GM12875 (cell line): ENCODE results near the gene TENM3.

ENCODE experiments used
- H3K4me3 ChIP-seq: one replicate; pipeline ENCODE4 v1.5.1; 2011; ENCODE audit warnings: low read depth, low read length, control low read depth
- TF ChIP-seq, protein P1 (sequence below): IDR thresholded peaks from 2 replicates; pipeline ENCODE4 v1.5.1; 2011; ENCODE audit warnings: low read depth, mild to moderate bottlenecking, control low read depth, inconsistent platforms, low read length, moderate library complexity, borderline replicate concordance; ENCODE audit not compliant: insufficient read depth

Gene TENM3

DNA sequence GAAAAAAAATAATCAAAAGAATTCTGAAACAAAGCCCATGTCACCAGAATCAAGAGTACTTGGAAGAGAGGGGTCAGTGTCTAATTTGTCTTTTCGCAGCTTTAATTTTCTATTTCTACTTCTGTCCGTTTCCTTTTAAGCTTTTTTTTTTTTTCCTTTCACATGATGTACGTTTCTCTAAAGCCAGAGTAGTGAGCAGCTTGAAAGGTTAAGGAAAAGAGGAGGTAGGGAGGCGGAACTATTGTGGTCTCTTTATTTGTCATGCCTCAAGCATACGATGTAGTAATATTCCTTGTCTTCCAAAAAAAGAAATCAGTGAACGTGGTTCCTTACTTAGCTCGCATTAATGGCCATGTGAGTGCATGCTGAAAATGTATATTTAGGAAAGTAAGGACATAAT, 311.5 kb downstream of the TENM3 start:
- no peak overlapping the region for H3K4me3 ChIP-seq
- TF ChIP-seq, protein P1, sequence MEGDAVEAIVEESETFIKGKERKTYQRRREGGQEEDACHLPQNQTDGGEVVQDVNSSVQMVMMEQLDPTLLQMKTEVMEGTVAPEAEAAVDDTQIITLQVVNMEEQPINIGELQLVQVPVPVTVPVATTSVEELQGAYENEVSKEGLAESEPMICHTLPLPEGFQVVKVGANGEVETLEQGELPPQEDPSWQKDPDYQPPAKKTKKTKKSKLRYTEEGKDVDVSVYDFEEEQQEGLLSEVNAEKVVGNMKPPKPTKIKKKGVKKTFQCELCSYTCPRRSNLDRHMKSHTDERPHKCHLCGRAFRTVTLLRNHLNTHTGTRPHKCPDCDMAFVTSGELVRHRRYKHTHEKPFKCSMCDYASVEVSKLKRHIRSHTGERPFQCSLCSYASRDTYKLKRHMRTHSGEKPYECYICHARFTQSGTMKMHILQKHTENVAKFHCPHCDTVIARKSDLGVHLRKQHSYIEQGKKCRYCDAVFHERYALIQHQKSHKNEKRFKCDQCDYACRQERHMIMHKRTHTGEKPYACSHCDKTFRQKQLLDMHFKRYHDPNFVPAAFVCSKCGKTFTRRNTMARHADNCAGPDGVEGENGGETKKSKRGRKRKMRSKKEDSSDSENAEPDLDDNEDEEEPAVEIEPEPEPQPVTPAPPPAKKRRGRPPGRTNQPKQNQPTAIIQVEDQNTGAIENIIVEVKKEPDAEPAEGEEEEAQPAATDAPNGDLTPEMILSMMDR = no peak

DNA sequence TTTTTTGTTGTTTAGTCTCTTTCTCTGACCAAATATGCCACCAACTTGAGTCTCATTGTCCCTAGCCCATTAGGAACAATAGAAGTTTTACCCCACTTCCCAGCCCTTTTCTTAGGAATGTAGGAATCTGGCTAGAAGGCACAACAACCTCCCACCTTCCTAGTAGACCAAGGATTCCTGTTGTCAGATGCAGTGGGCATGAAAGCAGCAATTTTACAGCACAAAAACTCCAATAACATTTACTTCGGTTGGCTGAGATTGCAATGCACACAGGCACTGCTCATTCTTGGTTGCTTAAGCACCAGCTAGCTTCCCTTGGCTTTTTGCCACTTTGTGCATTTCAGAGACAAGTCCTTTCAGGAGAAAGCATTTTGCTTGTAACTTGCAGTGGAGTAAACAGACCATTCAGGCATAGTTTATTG, 312.8 kb downstream of the TENM3 start:
- no peak overlapping the region for H3K4me3 ChIP-seq
- TF ChIP-seq, protein P1 = no peak

DNA sequence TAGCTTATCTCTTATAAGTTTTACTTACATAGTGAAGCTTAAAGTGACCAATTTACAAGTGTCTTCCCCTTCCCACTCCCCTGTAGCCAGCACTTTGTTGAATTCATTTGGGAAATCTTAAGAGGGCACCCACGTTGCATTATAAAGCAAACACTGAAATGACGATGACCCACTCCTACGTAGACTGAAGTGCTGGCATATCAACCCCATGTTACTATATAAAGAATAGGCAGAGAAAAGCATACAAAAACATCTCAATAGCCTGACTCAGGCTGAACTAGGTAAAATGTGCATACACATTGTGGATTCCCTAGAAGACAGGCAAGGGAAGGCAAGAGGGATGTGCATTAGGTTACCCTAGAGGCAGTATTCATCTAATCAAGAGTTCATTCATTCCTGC, 313.4 kb downstream of the TENM3 start:
- no peak overlapping the region for H3K4me3 ChIP-seq
- TF ChIP-seq, protein P1 = no peak

DNA sequence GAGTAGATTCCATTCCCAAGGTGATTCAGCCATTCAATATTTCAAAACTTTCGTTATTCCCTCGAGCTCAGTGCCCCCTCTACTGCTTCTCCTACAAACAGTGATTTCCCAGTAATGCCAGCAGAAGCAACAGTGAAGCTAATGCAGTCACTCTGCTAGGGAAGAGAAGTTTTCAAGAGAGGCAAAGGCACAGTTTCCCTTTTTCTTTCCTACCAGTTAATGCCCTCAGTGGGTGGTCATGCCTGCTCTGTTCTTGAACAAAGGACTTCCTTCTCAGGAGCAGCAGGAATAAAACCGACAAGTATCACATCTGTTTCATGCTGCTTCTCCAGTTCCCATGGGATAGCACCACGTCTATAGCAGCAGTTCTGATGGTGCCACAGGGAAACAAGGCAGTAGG, 317.2 kb downstream of the TENM3 start:
- TF ChIP-seq, protein P1 = no peak
- H3K4me3 ChIP-seq = no peak overlapping the region

DNA sequence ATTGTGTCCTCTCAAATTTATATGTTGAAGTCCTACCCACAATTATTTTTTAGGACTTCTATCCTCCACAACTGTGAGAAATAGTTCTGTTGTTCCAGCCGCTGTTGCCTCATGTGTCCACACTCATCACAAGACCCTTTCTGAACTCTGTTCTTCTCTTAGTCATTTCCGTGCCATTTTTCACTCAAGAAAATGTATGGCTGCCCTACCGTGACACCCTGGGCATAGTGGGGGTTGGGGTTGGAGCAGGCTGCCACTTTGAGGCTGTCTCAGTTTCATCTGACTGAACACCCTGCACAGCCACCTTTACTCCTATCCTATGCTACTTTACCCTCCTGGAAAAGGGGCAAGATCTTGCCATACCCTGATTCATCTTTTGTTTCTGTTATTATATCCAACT, 319.1 kb downstream of the TENM3 start:
- TF ChIP-seq, protein P1 = no peak
- no peak overlapping the region for H3K4me3 ChIP-seq

DNA sequence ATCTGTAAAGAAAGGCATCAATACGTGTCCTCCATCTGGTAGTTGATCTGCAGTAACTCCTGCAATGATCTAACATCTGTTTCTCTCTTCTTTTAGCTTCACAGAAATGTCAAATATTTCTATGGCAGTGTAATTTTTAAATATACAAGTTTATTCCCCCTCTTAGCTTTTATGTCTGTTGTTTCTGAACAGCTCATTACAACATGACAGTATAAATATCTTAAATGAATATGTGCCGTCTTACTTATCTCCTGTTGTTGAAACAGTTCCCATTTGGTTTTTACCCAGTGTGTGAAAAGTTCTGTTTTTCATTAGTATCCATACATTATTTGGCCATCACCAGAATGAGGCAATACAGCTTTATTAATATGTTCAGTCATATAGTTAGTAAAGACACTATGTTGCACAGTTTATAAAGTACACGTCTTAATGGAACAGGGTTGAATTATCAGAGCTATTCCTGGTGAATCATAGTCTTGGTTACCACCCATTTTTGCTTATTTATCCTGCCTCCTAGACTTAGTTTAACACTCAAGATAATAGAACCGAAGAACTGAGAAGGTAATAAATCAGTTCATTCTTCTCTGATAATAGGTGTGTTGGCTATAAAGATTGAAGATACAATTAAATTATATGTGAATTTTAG, 321.6 kb downstream of the TENM3 start:
- TF ChIP-seq, protein P1 = no peak
- H3K4me3 ChIP-seq = no peak overlapping the region

DNA sequence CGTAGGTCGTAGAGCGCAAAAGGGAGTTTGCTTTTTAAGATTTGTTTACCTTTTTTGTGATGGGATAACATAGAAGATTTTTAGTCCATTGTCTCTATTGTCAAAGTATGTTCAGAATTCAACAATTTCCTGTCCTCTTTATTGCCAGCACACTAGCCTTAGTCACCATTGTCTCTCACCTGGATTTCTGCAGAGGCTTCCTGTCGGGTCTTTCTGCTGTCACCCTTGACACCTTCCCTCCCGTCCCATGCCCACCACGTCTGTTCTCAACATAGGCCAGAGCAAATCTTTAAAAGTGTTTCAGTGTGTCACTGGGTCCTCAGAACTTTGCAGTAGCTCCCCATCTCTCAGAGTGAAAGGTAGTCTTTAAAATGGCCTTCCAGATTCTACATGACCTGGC, 323.9 kb downstream of the TENM3 start:
- H3K4me3 ChIP-seq = no peak overlapping the region
- TF ChIP-seq, protein P1 = no peak
